ENCODE data around the gene SLC26A2. TPM values are rescaled to one million over a fixed set of nuclear protein-coding genes. Genes with fewer than 3 reads are reported as not detected.
A peak's percentile ranks its signal among the peaks of the same experiment; 100 is the strongest.

Gene SLC26A2
- total RNA-seq (10 to 100 TPM; 21.2 to 25.6 TPM), polyA plus RNA-seq (1 to 10 TPM; 5.8 to 7.1 TPM)
- long read RNA-seq, donor 1, full-length matches to known transcripts: 6 of 6 reads
- long read RNA-seq, donor 1, partial matches to known transcripts: 0 of 6 reads
- long read RNA-seq, donor 1, other reads (novel, unspliced or antisense): 0 of 6 reads
- long read RNA-seq, donor 2, full-length matches to known transcripts: 2 of 2 reads
- long read RNA-seq, donor 2, partial matches to known transcripts: 0 of 2 reads
- long read RNA-seq, donor 2, other reads (novel, unspliced or antisense): 0 of 2 reads
- long read RNA-seq, donor 3, full-length matches to known transcripts: 1 of 1 reads
- long read RNA-seq, donor 3, partial matches to known transcripts: 0 of 1 reads
- long read RNA-seq, donor 3, other reads (novel, unspliced or antisense): 0 of 1 reads
- long read RNA-seq, donor 4, full-length matches to known transcripts: 1 of 1 reads
- long read RNA-seq, donor 4, partial matches to known transcripts: 0 of 1 reads
- long read RNA-seq, donor 4, other reads (novel, unspliced or antisense): 0 of 1 reads
- long read RNA-seq, donor 5, full-length matches to known transcripts: 5 of 5 reads
- long read RNA-seq, donor 5, partial matches to known transcripts: 0 of 5 reads
- long read RNA-seq, donor 5, other reads (novel, unspliced or antisense): 0 of 5 reads

- 0% methylated on average over 78 to 84 of the region's 84 CpGs for WGBS, 2 donors
- Histone ChIP-seq H3K27ac (ENCODE audit: low read depth in 1 of 2, low read length in 1 of 2) (peak within 1 kb of the TSS; percentile 91 to 94), H3K9ac (ENCODE audit: insufficient read depth in 1 of 2, low read length in 2 of 2) (peak within 1 kb of the TSS; percentile 41 to 86), H3K9me3 (ENCODE audit: control insufficient read depth in 4 of 4, insufficient read depth in 3 of 4, low read length in 3 of 4) (no peaks in the 10 kb centered on the region), H3K4me1 (ENCODE audit: control insufficient read depth in 5 of 5, insufficient read depth in 5 of 5, low read length in 5 of 5) (peaks cover 5 to 14% (median 6%) of the 10 kb centered on the region in 5 donors), H3K4me3 (peak within 1 kb of the TSS; percentile 68), H3K36me3 (ENCODE audit: control insufficient read depth in 4 of 4, insufficient read depth in 4 of 4, low read length in 4 of 4) (no peaks in the 10 kb centered on the region), H3K27me3 (ENCODE audit: control insufficient read depth in 3 of 3, insufficient read depth in 3 of 3, low read length in 2 of 3) (no peaks in the 10 kb centered on the region)
- DNase-seq (peak; percentile 98 to 99 (median 98)), ATAC-seq (ENCODE audit: insufficient read depth, low FRiP score) (peak; percentile 99)
- TF ChIP-seq CTCF (IDR thresholded peaks at IDR 0.05; ENCODE audit: control extremely low read depth, extremely low read depth): no peak
Measured at GRCh38 chr5:149960272-149961185, at the start of gene SLC26A2. SLC26A2 (plus strand) TSS chr5:149960758; CDS start chr5:149977653, 16,895 bp downstream.

- TF ChIP-seq CTCF (IDR thresholded peaks at IDR 0.05; ENCODE audit: control extremely low read depth, extremely low read depth): no peak
- no peak for ATAC-seq (ENCODE audit: insufficient read depth, low FRiP score)
- Histone ChIP-seq H3K27ac (ENCODE audit: low read depth in 1 of 2, low read length in 1 of 2) (no peak overlapping the region), H3K4me1 (ENCODE audit: control insufficient read depth in 5 of 5, insufficient read depth in 5 of 5, low read length in 5 of 5) (peaks cover 0 to 3% (median 0%) of the 10 kb centered on the region in 5 donors), H3K9ac (ENCODE audit: insufficient read depth in 1 of 2, low read length in 2 of 2) (no peak overlapping the region), H3K27me3 (ENCODE audit: control insufficient read depth in 3 of 3, insufficient read depth in 3 of 3, low read length in 2 of 3) (peaks cover 0 to 3% (median 0%) of the 10 kb centered on the region in 3 donors), H3K36me3 (ENCODE audit: control insufficient read depth in 4 of 4, insufficient read depth in 4 of 4, low read length in 4 of 4) (no peaks in the 10 kb centered on the region), H3K4me3 (no peak overlapping the region), H3K9me3 (ENCODE audit: control insufficient read depth in 4 of 4, insufficient read depth in 3 of 4, low read length in 3 of 4) (no peaks in the 10 kb centered on the region)
- 66 to 77% methylated on average over 1 of the region's 1 CpG for WGBS, 2 donors
- no peak for DNase-seq
Measured at GRCh38 chr5:149911031-149911430, 49.5 kb upstream of the SLC26A2 start.

- WGBS, 2 donors: 87 to 95% methylated on average over 3 of the region's 3 CpGs
- Histone ChIP-seq H3K4me1 (ENCODE audit: control insufficient read depth in 5 of 5, insufficient read depth in 5 of 5, low read length in 5 of 5) (peaks cover 0 to 3% (median 0%) of the 10 kb centered on the region in 5 donors), H3K27me3 (ENCODE audit: control insufficient read depth in 3 of 3, insufficient read depth in 3 of 3, low read length in 2 of 3) (peaks cover 0 to 3% (median 0%) of the 10 kb centered on the region in 3 donors), H3K27ac (ENCODE audit: low read depth in 1 of 2, low read length in 1 of 2) (no peak overlapping the region), H3K9me3 (ENCODE audit: control insufficient read depth in 4 of 4, insufficient read depth in 3 of 4, low read length in 3 of 4) (no peaks in the 10 kb centered on the region), H3K9ac (ENCODE audit: insufficient read depth in 1 of 2, low read length in 2 of 2) (no peak overlapping the region), H3K4me3 (no peak overlapping the region), H3K36me3 (ENCODE audit: control insufficient read depth in 4 of 4, insufficient read depth in 4 of 4, low read length in 4 of 4) (no peaks in the 10 kb centered on the region)
- TF ChIP-seq CTCF (IDR thresholded peaks at IDR 0.05; ENCODE audit: control extremely low read depth, extremely low read depth): no peak
- DNase-seq: no peak
- no peak for ATAC-seq (ENCODE audit: insufficient read depth, low FRiP score)
Measured at GRCh38 chr5:149912226-149912871, 48.2 kb upstream of the SLC26A2 start.

Measured in lung (tissue), 16 donors.